ENCODE results near the gene BTBD9. TPM values are rescaled to one million over a fixed set of nuclear protein-coding genes. Genes with fewer than 3 reads are reported as not detected.

BTBD9 gene
- total RNA-seq, 1 donor from 2014 or later = 10.3 TPM

GRCh38 chr6:38676236-38676973, 36.7 kb upstream of the BTBD9 start:
- peaks cover 18% of the 10 kb centered on the region for H3K36me3 Mint-ChIP-seq (ENCODE audit: low read depth, unreplicated experiment)

GRCh38 chr6:38673397-38674165, 33.9 kb upstream of the BTBD9 start:
- Histone ChIP-seq H3K4me1 (ENCODE audit: insufficient read depth, low read length) (no peaks in the 10 kb centered on the region), H3K9ac (ENCODE audit: low read length) (no peak overlapping the region), H3K36me3 (ENCODE audit: insufficient read depth, low read length) (peaks cover 19% of the 10 kb centered on the region), H3K4me3 (ENCODE audit: insufficient read depth, low read depth, low read length) (no peak overlapping the region), H3K79me2 (ENCODE audit: insufficient read depth, low read length) (no peaks in the 10 kb centered on the region), H3K4me2 (ENCODE audit: low read length) (no peak overlapping the region), H3K9me3 (ENCODE audit: insufficient read depth, low read depth, low read length) (no peaks in the 10 kb centered on the region), H3K27me3 (ENCODE audit: insufficient read depth, low read length) (no peaks in the 10 kb centered on the region), H2AFZ (ENCODE audit: low read depth, low read length) (no peak overlapping the region), H3K27ac (ENCODE audit: low read depth, low read length) (no peak overlapping the region), H4K20me1 (ENCODE audit: insufficient read depth, low read length) (peaks cover 2% of the 10 kb centered on the region)
- Mint-ChIP-seq H3K9me3 (ENCODE audit: unreplicated experiment) (no peaks in the 10 kb centered on the region), H3K27me3 (ENCODE audit: low read depth, unreplicated experiment) (no peaks in the 10 kb centered on the region), H3K36me3 (ENCODE audit: low read depth, unreplicated experiment) (peaks cover 18% of the 10 kb centered on the region), H3K4me3 (ENCODE audit: unreplicated experiment) (no peak overlapping the region), H3K27ac (ENCODE audit: unreplicated experiment) (no peak overlapping the region), H3K4me1 (ENCODE audit: low read depth, unreplicated experiment) (no peaks in the 10 kb centered on the region)
- TF ChIP-seq EZH2 (IDR thresholded peaks at IDR 0.05; ENCODE audit: insufficient read depth, low read length) = no peak
- TF ChIP-seq CTCF (IDR thresholded peaks at IDR 0.05; ENCODE audit: insufficient read depth, low read depth, low read length) = no peak
- FAIRE-seq (no peak), DNase-seq (ENCODE audit: low read depth) (no peak)

More at GRCh38 chr6:38676236-38676973, 36.7 kb upstream of the BTBD9 start:
- Histone ChIP-seq H3K4me3 (ENCODE audit: insufficient read depth, low read depth, low read length) (no peak overlapping the region), H2AFZ (ENCODE audit: low read depth, low read length) (no peak overlapping the region), H4K20me1 (ENCODE audit: insufficient read depth, low read length) (peaks cover 5% of the 10 kb centered on the region), H3K4me1 (ENCODE audit: insufficient read depth, low read length) (no peaks in the 10 kb centered on the region), H3K36me3 (ENCODE audit: insufficient read depth, low read length) (peaks cover 24% of the 10 kb centered on the region), H3K9me3 (ENCODE audit: insufficient read depth, low read depth, low read length) (no peaks in the 10 kb centered on the region), H3K27ac (ENCODE audit: low read depth, low read length) (no peak overlapping the region), H3K79me2 (ENCODE audit: insufficient read depth, low read length) (no peaks in the 10 kb centered on the region), H3K27me3 (ENCODE audit: insufficient read depth, low read length) (no peaks in the 10 kb centered on the region), H3K4me2 (ENCODE audit: low read length) (no peak overlapping the region), H3K9ac (ENCODE audit: low read length) (no peak overlapping the region)
- Mint-ChIP-seq H3K27ac (ENCODE audit: unreplicated experiment) (no peak overlapping the region), H3K4me1 (ENCODE audit: low read depth, unreplicated experiment) (no peaks in the 10 kb centered on the region), H3K9me3 (ENCODE audit: unreplicated experiment) (no peaks in the 10 kb centered on the region), H3K27me3 (ENCODE audit: low read depth, unreplicated experiment) (no peaks in the 10 kb centered on the region), H3K4me3 (ENCODE audit: unreplicated experiment) (no peak overlapping the region)
- no peak for TF ChIP-seq EZH2 (IDR thresholded peaks at IDR 0.05; ENCODE audit: insufficient read depth, low read length)
- no peak for TF ChIP-seq CTCF (IDR thresholded peaks at IDR 0.05; ENCODE audit: insufficient read depth, low read depth, low read length)
- DNase-seq (ENCODE audit: low read depth) (no peak), FAIRE-seq (no peak)
